IMR-90 (cell line): ENCODE results near the gene KAZALD1. TPM values are rescaled to one million over a fixed set of nuclear protein-coding genes. Genes with fewer than 3 reads are reported as not detected.

Experiments
- ATAC-seq: fragments of 200-7000 bp; cut with Tn5 transposase; 2 replicates; pipeline ENCODE4 v1.9.1; 2020; ENCODE audit warnings: low read depth, mild to moderate bottlenecking, moderate library complexity
- BruUV-seq: library from RNA; stranded (reverse); fragments of 400-500 nt; replicated peaks from 2 replicates; lab custom pipeline; 2021; lab: Mats Ljungman, UMichigan
- CTCF ChIA-PET: fragments of 300-600 bp; formaldehyde crosslinking; extraction: SDS; loops from one replicate; lab custom pipeline; 2021; ENCODE audit warnings: antibody characterized with exemption; lab: Yijun Ruan, JAX
- POLR2A ChIA-PET: fragments of 300-600 bp; sonication (Branson Sonifier 250); formaldehyde crosslinking; loops from one replicate; lab custom pipeline; 2022; ENCODE audit warnings: antibody characterized with exemption; ENCODE audit not compliant: unreplicated experiment; lab: Charles Lee
- DNase-seq: peaks from one replicate; pipeline ENCODE4 v3.0.0; 2013
- H2AFZ ChIP-seq: replicated peaks from 2 replicates; pipeline ENCODE3; 2013; ENCODE audit warnings: low read length, mild to moderate bottlenecking; ENCODE audit not compliant: poor library complexity
- H2AK5ac ChIP-seq: 2 replicates; pipeline ENCODE4 v1.6.1; 2013; ENCODE audit warnings: low read depth, low read length, inconsistent platforms
- H2AK9ac ChIP-seq: replicated peaks from 2 replicates; pipeline ENCODE3; 2013; ENCODE audit warnings: mild to moderate bottlenecking, low read depth, low read length, moderate library complexity; ENCODE audit not compliant: poor library complexity
- H2BK120ac ChIP-seq: 2 replicates; pipeline ENCODE4 v1.6.1; 2013; ENCODE audit warnings: low read depth, low read length, inconsistent platforms
- H2BK15ac ChIP-seq: 3 replicates; pipeline ENCODE4 v1.6.1; 2013; ENCODE audit warnings: low read depth, low read length, inconsistent platforms
- H2BK20ac ChIP-seq: 2 replicates; pipeline ENCODE4 v1.6.1; 2013; ENCODE audit warnings: low read depth, mild to moderate bottlenecking, inconsistent platforms, low read length, moderate library complexity
- H2BK5ac ChIP-seq: 2 replicates; pipeline ENCODE4 v1.6.1; 2013; ENCODE audit warnings: mild to moderate bottlenecking, low read depth, low read length, inconsistent platforms; ENCODE audit not compliant: poor library complexity, severe bottlenecking
- H3K14ac ChIP-seq: replicated peaks from 2 replicates; pipeline ENCODE4 v1.6.1; 2013; ENCODE audit warnings: low read depth, low read length, inconsistent platforms
- H3K18ac ChIP-seq: 2 replicates; pipeline ENCODE4 v1.6.1; 2013; ENCODE audit warnings: low read depth, low read length, control low read depth
- H3K23ac ChIP-seq: 2 replicates; pipeline ENCODE4 v1.6.1; 2013; ENCODE audit warnings: low read depth, low read length, inconsistent platforms
- H3K27ac ChIP-seq: 2 replicates; pipeline ENCODE4 v1.5.1; 2013; ENCODE audit warnings: mild to moderate bottlenecking, control low read depth, low read length; ENCODE audit not compliant: insufficient read depth
- H3K27me3 ChIP-seq: 2 replicates; pipeline ENCODE4 v1.6.1; 2013; ENCODE audit warnings: low read length; ENCODE audit not compliant: control insufficient read depth, insufficient read depth
- H3K36me3 ChIP-seq: 2 replicates; pipeline ENCODE4 v1.6.1; 2013; ENCODE audit warnings: low read length, mixed read lengths; ENCODE audit not compliant: control insufficient read depth, insufficient read depth
- H3K4ac ChIP-seq: 2 replicates; pipeline ENCODE4 v1.6.1; 2013; ENCODE audit warnings: low read depth, low read length, inconsistent platforms
- H3K4me1 ChIP-seq: 2 replicates; pipeline ENCODE4 v1.6.1; 2013; ENCODE audit warnings: low read length, mixed read lengths; ENCODE audit not compliant: control insufficient read depth, insufficient read depth
- H3K4me2 ChIP-seq: 2 replicates; pipeline ENCODE4 v1.6.1; 2013; ENCODE audit warnings: low read depth, mild to moderate bottlenecking, control low read depth, low read length, moderate library complexity
- H3K4me3 ChIP-seq: 2 replicates; pipeline ENCODE4 v1.5.1; 2013; ENCODE audit warnings: low read depth, mild to moderate bottlenecking, control low read depth, low read length, moderate library complexity; ENCODE audit not compliant: insufficient read depth
- H3K56ac ChIP-seq: 2 replicates; pipeline ENCODE4 v1.6.1; 2013; ENCODE audit warnings: low read length, inconsistent platforms; ENCODE audit not compliant: insufficient read depth; ENCODE audit errors: extremely low read depth
- H3K79me1 ChIP-seq, 2 experiments: 2 replicates each; pipeline ENCODE4 v1.6.1; 2013; ENCODE audit warnings: low read length in 2 of 2, inconsistent platforms in 1 of 2, low read depth in 1 of 2
- H3K9ac ChIP-seq: 2 replicates; pipeline ENCODE4 v1.6.1; 2013; ENCODE audit warnings: low read depth, low read length, control low read depth
- H3K9me1 ChIP-seq: 2 replicates; pipeline ENCODE4 v1.6.1; 2013; ENCODE audit warnings: low read length, inconsistent platforms; ENCODE audit not compliant: insufficient read depth
- H3K9me3 ChIP-seq: 2 replicates; pipeline ENCODE4 v1.6.1; 2013; ENCODE audit warnings: low read length; ENCODE audit not compliant: control insufficient read depth, insufficient read depth
- H4K20me1 ChIP-seq: 2 replicates; pipeline ENCODE4 v1.6.1; 2013; ENCODE audit warnings: low read length, inconsistent platforms; ENCODE audit not compliant: insufficient read depth
- H4K5ac ChIP-seq: 2 replicates; pipeline ENCODE4 v1.6.1; 2013; ENCODE audit warnings: mild to moderate bottlenecking, low read depth, low read length, control low read depth
- H4K8ac ChIP-seq, 2 experiments: 2 replicates each; pipeline ENCODE4 v1.6.1; 2013; ENCODE audit warnings: low read depth in 2 of 2, low read length in 2 of 2, control low read depth in 1 of 2, inconsistent platforms in 1 of 2
- H4K91ac ChIP-seq: 2 replicates; pipeline ENCODE4 v1.6.1; 2013; ENCODE audit warnings: low read depth, low read length, inconsistent platforms; ENCODE audit not compliant: insufficient read depth
- BHLHE40 ChIP-seq: fragments of 150-350 bp; IDR thresholded peaks from 2 replicates; pipeline ENCODE4 v1.6.1; 2016; ENCODE audit warnings: mild to moderate bottlenecking, low read depth, low read length
- CHD1 ChIP-seq: IDR thresholded peaks from 2 replicates; pipeline ENCODE4 v1.6.1; 2012; ENCODE audit warnings: low read depth, low read length, improper control_type of control experiment
- CTCF ChIP-seq: conservative IDR thresholded peaks from 2 replicates; pipeline ENCODE4 v1.5.1; 2012; ENCODE audit warnings: mild to moderate bottlenecking, low read depth, low read length, improper control_type of control experiment
- ELK1 ChIP-seq: fragments of 150-350 bp; IDR thresholded peaks from 2 replicates; pipeline ENCODE4 v1.6.1; 2016; ENCODE audit warnings: low read depth, mild to moderate bottlenecking, low read length, moderate library complexity, borderline replicate concordance
- FOS ChIP-seq: fragments of 150-350 bp; IDR thresholded peaks from 2 replicates; pipeline ENCODE4 v1.6.1; 2016; ENCODE audit warnings: low read depth, low read length
- POLR2A ChIP-seq: IDR thresholded peaks from 2 replicates; pipeline ENCODE4 v1.6.1; 2012; ENCODE audit warnings: mild to moderate bottlenecking, low read depth, low read length
- RAD21 ChIP-seq: IDR thresholded peaks from 2 replicates; pipeline ENCODE4 v1.6.1; 2012; ENCODE audit warnings: low read length, improper control_type of control experiment
- RCOR1 ChIP-seq: IDR thresholded peaks from 2 replicates; pipeline ENCODE4 v1.6.1; 2012; ENCODE audit warnings: mild to moderate bottlenecking, low read length, improper control_type of control experiment; ENCODE audit not compliant: insufficient replicate concordance
- USF2 ChIP-seq: fragments of 150-350 bp; IDR thresholded peaks from 2 replicates; pipeline ENCODE4 v1.6.1; 2017; ENCODE audit warnings: mild to moderate bottlenecking, antibody characterized with exemption, low read length, low read depth
- WGBS, 2 experiments: methylation state at CpG; one replicate each; pipeline versions ENCODE4 v1.1.5 to v1.1.7; 2013; ENCODE audit warnings: missing lambda C conversion rate in 2 of 2; ENCODE audit not compliant: insufficient read length in 1 of 2; ENCODE audit errors: extremely low coverage in 2 of 2; 5-methylcytosine and 5-hydroxymethylcytosine counted together
- dilution Hi-C: fragments of 300-500 bp; cut with HindIII; formaldehyde crosslinking; loops from one replicate; pipeline ENCODE4 v1.14.3; 2018; ENCODE audit warnings: low sequenced_read_pairs; ENCODE audit not compliant: unreplicated experiment
- in situ Hi-C: fragments of 300-500 bp; cut with MboI; formaldehyde crosslinking; loops from 3 replicates; pipeline ENCODE4 v1.14.3; 2019; ENCODE audit warnings: low sequenced_read_pairs, inconsistent platforms, mixed read lengths
- intact Hi-C: fragments of 100-400 bp; cut with micrococcal nuclease; formaldehyde crosslinking; loops from 2 replicates; pipeline ENCODE4 v1.10.0; 2022
- polyA plus RNA-seq, 3 experiments: library from polyadenylated mRNA; depleted of rRNA; stranded (reverse); fragments of >200 nt; gene quantifications; 2 replicates each; pipeline ENCODE4 v1.2.3, GENCODE V29; 2012; ENCODE audit warnings: low replicate concordance in 1 of 3
- total RNA-seq: library from RNA; depleted of rRNA; stranded (reverse); fragments of >200 nt; gene quantifications from 2 replicates; pipeline ENCODE4 v1.2.3, GENCODE V29; 2012

KAZALD1 gene
- total and polyA plus RNA-seq, 2 of the 4 experiments (the other 2 are of a cell fraction) = 9.1 to 18.6 TPM

GRCh38 chr10:101043363-101043707 is 18.5 kb upstream of the KAZALD1 start:
- Histone ChIP-seq H4K20me1 (no peaks in the 10 kb centered on the region), H3K4me1 (peaks cover 11% of the 10 kb centered on the region), H3K9ac (peak overlapping the region; percentile 57), H2AK9ac (peak overlapping the region; percentile 21), H2BK15ac (peak overlapping the region; percentile 32; the same call in 1 of the 3 replicates), H2AFZ (peak overlapping the region; percentile 94), H4K91ac (peak overlapping the region; percentile 90), H2BK5ac (peak overlapping the region; percentile 75), H3K4me2 (peak overlapping the region; percentile 74), H3K36me3 (peaks cover 13% of the 10 kb centered on the region), H4K8ac (peak overlapping the region; percentile 86 to 96), H3K4ac (peak overlapping the region; percentile 93), H2AK5ac (peak overlapping the region; percentile 81), H3K9me1 (peaks cover 8% of the 10 kb centered on the region; the same call in 1 of the 2 replicates), H2BK20ac (peak overlapping the region; percentile 33; the same call in 1 of the 2 replicates), H3K79me1 (peaks cover 2 to 8% of the 10 kb centered on the region in 2 experiments; a peak in 1 of 4 replicates), H3K9me3 (no peaks in the 10 kb centered on the region), H3K56ac (peak overlapping the region; percentile 79), H4K5ac (peak overlapping the region; percentile 27), H3K14ac (peak overlapping the region; percentile 97), H3K18ac (peak overlapping the region; percentile 44), H2BK120ac (peak overlapping the region; percentile 89), H3K23ac (peak overlapping the region; percentile 77; the same call in 1 of the 2 replicates), H3K4me3 (peak overlapping the region; percentile 41), H3K27me3 (peaks cover 2% of the 10 kb centered on the region; the same call in 1 of the 2 replicates), H3K27ac (peak overlapping the region; percentile 72)
- no TSS peak for BruUV-seq
- no peak for DNase-seq
- dilution Hi-C loops = no loop called here
- no peak for TF ChIP-seq CHD1
- TF ChIP-seq USF2 = no peak
- TF ChIP-seq ELK1 = no peak
- TF ChIP-seq FOS = no peak
- no peak for TF ChIP-seq CTCF
- TF ChIP-seq RCOR1 = no peak
- no peak for TF ChIP-seq RAD21
- no peak for TF ChIP-seq BHLHE40
- TF ChIP-seq POLR2A = no peak
- WGBS, 2 experiments = no CpG with 5 or more reads among the region's 2 CpGs
- CTCF ChIA-PET = interaction anchor here (0.8 to 2.1 kb wide), 6 partner anchors 17 to 99 kb away, joined by 3 to 7 read pairs (median 6); no protein-coding TSS in a partner anchor
- POLR2A ChIA-PET = interaction anchor here (0.8 to 1.2 kb wide), 3 partner anchors 11 to 20 kb away, joined by 3 to 6 read pairs (median 4); partner anchors contain the start of gene KAZALD1
- no peak for ATAC-seq
- in situ Hi-C loops = no loop called here
- intact Hi-C loops = no loop called here
